Common myeloid progenitor, CD34-positive (primary cell): Measurements from ENCODE around the gene XRCC4.

Experiments used
- CTCF ChIA-PET: fragments of 350-600 bp; sonication (Branson Sonifier 250); formaldehyde crosslinking; loops from one replicate; lab custom pipeline; 2021; ENCODE audit warnings: antibody characterized with exemption; lab: Charles Lee
- POLR2A ChIA-PET: fragments of 350-600 bp; sonication (Branson Sonifier 250); formaldehyde crosslinking; loops from one replicate; lab custom pipeline; 2021; ENCODE audit warnings: antibody characterized with exemption; lab: Charles Lee
- DNase-seq, 3 donors: peaks; one replicate each; pipeline versions ENCODE4 v3.0.0 to v3.0.0-alpha.2; 2013
- H3K27ac ChIP-seq, 2 experiments: 1 replicate in 1 of 2; 2 replicates in 1 of 2; pipeline ENCODE4 v1.7.0; 2013; ENCODE audit warnings: inconsistent platforms in 2 of 2, low read length in 2 of 2, mild to moderate bottlenecking in 2 of 2, low read depth in 1 of 2, moderate library complexity in 1 of 2; ENCODE audit not compliant: severe bottlenecking in 2 of 2, insufficient read depth in 1 of 2, poor library complexity in 1 of 2
- H3K27me3 ChIP-seq, 5 experiments: replicated peaks in 2 of 5; 1 replicate in 3 of 5; 2 replicates in 2 of 5; pipeline versions ENCODE4 v1.6.1 to v1.7.0; 2013; ENCODE audit warnings: low read length in 4 of 5, mild to moderate bottlenecking in 2 of 5, moderate library complexity in 2 of 5, inconsistent platforms in 1 of 5; ENCODE audit not compliant: insufficient read depth in 5 of 5, control insufficient read depth in 4 of 5
- H3K36me3 ChIP-seq, 4 experiments: 1 replicate in 2 of 4; 2 replicates in 2 of 4; pipeline versions ENCODE4 v1.6.1 to v1.7.0; 2013; ENCODE audit warnings: low read length in 3 of 4, control low read depth in 1 of 4, mild to moderate bottlenecking in 1 of 4; ENCODE audit not compliant: control insufficient read depth in 4 of 4, insufficient read depth in 4 of 4
- H3K4me1 ChIP-seq, 4 experiments: 1 replicate in 3 of 4; 2 replicates in 1 of 4; pipeline versions ENCODE4 v1.6.1 to v1.7.1; 2013; ENCODE audit warnings: low read length in 3 of 4, mild to moderate bottlenecking in 3 of 4, control low read depth in 1 of 4, inconsistent platforms in 1 of 4, moderate library complexity in 1 of 4; ENCODE audit not compliant: control insufficient read depth in 4 of 4, insufficient read depth in 4 of 4; ENCODE audit errors: control extremely low read depth in 1 of 4
- H3K4me3 ChIP-seq, 7 experiments: 1 replicate in 4 of 7; 2 replicates in 3 of 7; pipeline versions ENCODE4 v1.5.1 to v1.7.0; 2013; ENCODE audit warnings: mild to moderate bottlenecking in 7 of 7, low read length in 6 of 7, moderate library complexity in 6 of 7, inconsistent platforms in 2 of 7, low read depth in 2 of 7, control low read depth in 1 of 7; ENCODE audit not compliant: insufficient read depth in 4 of 7, control insufficient read depth in 1 of 7; ENCODE audit errors: extremely low read depth in 1 of 7
- H3K9me3 ChIP-seq, 5 experiments: 1 replicate in 4 of 5; 2 replicates in 1 of 5; pipeline versions ENCODE4 v1.6.1 to v1.7.1; 2013; ENCODE audit warnings: low read length in 4 of 5, mild to moderate bottlenecking in 2 of 5, inconsistent platforms in 1 of 5, low read depth in 1 of 5, moderate library complexity in 1 of 5; ENCODE audit not compliant: control insufficient read depth in 4 of 5, insufficient read depth in 2 of 5; ENCODE audit errors: control extremely low read depth in 1 of 5
- WGBS: methylation state at CpG from one replicate; pipeline ENCODE4 v1.1.5; 2013; ENCODE audit not compliant: insufficient coverage; 5-methylcytosine and 5-hydroxymethylcytosine counted together

The XRCC4 gene

DNA sequence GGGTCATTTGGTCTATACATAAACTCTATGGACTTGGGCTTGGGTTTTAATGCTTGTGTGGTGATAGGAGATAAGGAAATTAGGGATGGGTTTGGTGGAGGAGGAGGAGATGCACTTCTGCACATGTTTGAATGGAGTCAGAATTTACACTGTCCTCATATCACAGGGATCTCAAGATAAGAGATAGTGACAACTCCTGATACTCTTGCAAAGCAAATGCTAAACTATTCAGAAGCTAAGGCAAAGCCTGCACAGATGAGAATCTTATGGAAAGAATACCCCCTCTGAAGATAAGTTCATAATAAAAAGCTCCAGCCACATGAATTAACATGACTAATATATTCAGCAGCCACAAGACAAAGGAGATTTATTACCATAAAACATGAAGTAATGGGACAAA lies 90.2 kb downstream of the XRCC4 start:
- CTCF ChIA-PET = no interaction called here
- Histone ChIP-seq H3K9me3 (no peaks in the 10 kb centered on the region), H3K36me3 (no peaks in the 10 kb centered on the region), H3K27ac (no peak overlapping the region), H3K4me1 (no peaks in the 10 kb centered on the region), H3K4me3 (no peak overlapping the region), H3K27me3 (no peaks in the 10 kb centered on the region)
- POLR2A ChIA-PET = no interaction called here
- no peak for DNase-seq

DNA sequence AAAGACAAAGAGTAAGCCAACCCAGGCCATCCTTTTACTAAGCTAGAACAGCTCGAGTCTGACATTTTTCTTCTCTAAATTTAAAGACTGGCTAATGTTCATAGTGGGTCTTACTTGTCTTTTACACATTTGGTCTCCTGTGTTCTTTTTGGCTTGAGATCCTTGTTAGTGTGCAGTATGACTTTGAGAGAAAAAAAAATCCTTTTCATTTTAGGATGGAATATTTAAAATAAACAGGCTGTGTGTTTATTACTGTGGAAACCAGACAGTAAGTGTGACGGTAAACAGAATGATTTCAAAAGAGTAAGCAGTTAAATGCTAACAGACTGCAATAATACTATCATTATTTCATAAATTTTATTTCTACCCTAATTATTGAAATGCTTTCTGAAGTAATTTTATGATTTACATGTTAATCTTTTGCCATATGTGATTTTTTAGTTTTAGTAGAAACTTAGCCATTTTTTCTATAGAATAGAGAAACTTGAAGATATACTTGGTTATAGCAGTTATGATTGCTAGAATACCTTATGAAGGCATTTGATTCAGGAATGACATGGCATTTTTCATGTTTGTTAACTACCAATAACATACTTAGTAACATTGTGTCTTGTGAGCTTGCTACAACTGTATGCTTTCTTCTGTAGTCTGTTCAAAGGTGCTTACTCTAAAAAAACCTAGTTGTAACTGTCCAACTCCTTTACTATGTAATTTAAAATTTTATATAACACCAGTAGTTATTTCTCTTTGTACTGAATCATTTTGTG lies 92.4 kb downstream of the XRCC4 start:
- DNase-seq = peak in 1 of 3 donors; percentile 26
- Histone ChIP-seq H3K4me1 (no peaks in the 10 kb centered on the region), H3K36me3 (no peaks in the 10 kb centered on the region), H3K9me3 (no peaks in the 10 kb centered on the region), H3K27me3 (no peaks in the 10 kb centered on the region), H3K4me3 (no peak overlapping the region), H3K27ac (no peak overlapping the region)
- WGBS = no CpG with 5 or more reads among the region's 2 CpGs
- CTCF ChIA-PET = no interaction called here
- POLR2A ChIA-PET = no interaction called here

- DNase-seq = no peak
- H3K27me3 ChIP-seq = no peaks in the 10 kb centered on the region
- H3K4me1 ChIP-seq = no peaks in the 10 kb centered on the region
- no peak overlapping the region for H3K4me3 ChIP-seq
- WGBS = no CpG with 5 or more reads among the region's 1 CpG
- ChIA-PET CTCF (no interaction called here), POLR2A (no interaction called here)
- H3K9me3 ChIP-seq = no peaks in the 10 kb centered on the region
- no peaks in the 10 kb centered on the region for H3K36me3 ChIP-seq
- no peak overlapping the region for H3K27ac ChIP-seq
Observed at GRCh38 chr5:83172011-83172410, 94.7 kb downstream of the XRCC4 start.

GRCh38 chr5:83172655-83173054 lies 95.3 kb downstream of the XRCC4 start:
- POLR2A ChIA-PET = no interaction called here
- DNase-seq = peak in 2 of 3 donors; percentile 12 to 15

GRCh38 chr5:83173826-83174225 lies 96.5 kb downstream of the XRCC4 start:
- DNase-seq = no peak
- no CpG with 5 or more reads among the region's 2 CpGs for WGBS
- no peak overlapping the region for H3K4me3 ChIP-seq
- H3K36me3 ChIP-seq = peaks cover 0 to 2% (median 0%) of the 10 kb centered on the region in 4 experiments
- H3K4me1 ChIP-seq = no peaks in the 10 kb centered on the region
- POLR2A ChIA-PET = no interaction called here
- H3K27ac ChIP-seq = no peak overlapping the region
- CTCF ChIA-PET = no interaction called here
- no peaks in the 10 kb centered on the region for H3K27me3 ChIP-seq
- H3K9me3 ChIP-seq = peaks cover 0 to 2% (median 0%) of the 10 kb centered on the region in 5 experiments

More at GRCh38 chr5:83172655-83173054, 95.3 kb downstream of the XRCC4 start:
- Histone ChIP-seq H3K27me3 (no peaks in the 10 kb centered on the region), H3K27ac (no peak overlapping the region), H3K4me3 (no peak overlapping the region), H3K4me1 (no peaks in the 10 kb centered on the region), H3K36me3 (peaks cover 0 to 2% (median 0%) of the 10 kb centered on the region in 4 experiments), H3K9me3 (no peaks in the 10 kb centered on the region)
- CTCF ChIA-PET = no interaction called here

DNA sequence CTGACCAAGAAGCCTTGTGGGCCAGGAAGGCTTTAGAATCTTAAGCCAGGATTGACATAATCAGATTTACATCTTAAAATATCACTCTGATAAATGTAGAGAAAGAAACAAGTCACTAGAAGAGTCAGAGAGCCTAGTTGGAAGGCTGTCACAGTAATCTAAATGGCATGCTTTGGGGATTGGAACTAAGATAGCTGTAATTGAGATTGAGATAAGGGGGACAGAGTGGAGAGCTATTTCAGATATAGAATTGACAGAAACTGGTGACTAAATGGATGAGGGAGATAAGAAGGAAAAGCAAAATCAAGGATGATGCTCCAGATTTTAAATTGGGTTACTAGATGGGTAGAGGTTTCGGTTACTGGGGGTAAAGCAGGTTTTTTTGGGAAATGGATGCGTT lies 100.5 kb downstream of the XRCC4 start:
- CTCF ChIA-PET = no interaction called here
- H3K9me3 ChIP-seq = peaks cover 0 to 2% (median 0%) of the 10 kb centered on the region in 5 experiments
- H3K36me3 ChIP-seq = peaks cover 0 to 2% (median under 1%) of the 10 kb centered on the region in 4 experiments
- no peaks in the 10 kb centered on the region for H3K27me3 ChIP-seq
- WGBS = 100% methylated on average over 2 of the region's 2 CpGs
- H3K4me1 ChIP-seq = no peaks in the 10 kb centered on the region
- no peak overlapping the region for H3K4me3 ChIP-seq
- POLR2A ChIA-PET = no interaction called here
- no peak for DNase-seq
- no peak overlapping the region for H3K27ac ChIP-seq

DNA sequence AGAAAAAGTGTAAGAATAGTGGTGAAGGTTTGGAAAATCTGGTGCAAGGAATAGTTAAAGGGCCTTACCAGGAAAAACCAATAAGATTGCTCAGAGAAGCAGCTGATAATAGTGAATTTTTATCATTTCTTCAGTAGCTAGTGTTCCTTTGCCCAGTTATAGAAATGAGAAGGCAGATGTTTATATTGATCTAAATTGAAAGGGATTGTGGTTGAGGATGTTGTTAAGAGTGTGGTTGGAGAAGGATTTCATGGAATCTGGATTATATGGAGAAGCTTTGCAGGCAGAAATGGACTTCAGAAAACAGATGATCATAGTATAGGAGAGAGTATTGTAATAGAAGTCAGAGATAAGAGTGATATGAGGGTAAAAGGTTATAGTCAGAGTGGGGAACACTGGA lies 102.6 kb downstream of the XRCC4 start:
- Histone ChIP-seq H3K27ac (no peak overlapping the region), H3K27me3 (no peaks in the 10 kb centered on the region), H3K36me3 (peaks cover 0 to 2% (median under 1%) of the 10 kb centered on the region in 4 experiments), H3K9me3 (peaks cover 0 to 2% (median 0%) of the 10 kb centered on the region in 5 experiments), H3K4me3 (no peak overlapping the region), H3K4me1 (no peaks in the 10 kb centered on the region)
- CTCF ChIA-PET = interaction anchor here (1.0 kb wide), 1 partner anchor 9 kb away, joined by 3 read pairs; no protein-coding TSS in a partner anchor
- DNase-seq = no peak
- POLR2A ChIA-PET = no interaction called here
